CD4-positive, alpha-beta T cell treated with Interferon alpha-2 for 1 hour (primary cell): ENCODE measurements around the gene FBXW11.
"Not testable (repeated sequence)": the region's sequence is repeated elsewhere in the genome, so short reads cannot be mapped to it uniquely, and the experiment has no call there.

Experiments used
- DNase-seq, 2 donors: peaks; one replicate each; pipeline ENCODE4 v3.0.0-alpha.2; 2020 to 2022

The FBXW11 gene

DNA sequence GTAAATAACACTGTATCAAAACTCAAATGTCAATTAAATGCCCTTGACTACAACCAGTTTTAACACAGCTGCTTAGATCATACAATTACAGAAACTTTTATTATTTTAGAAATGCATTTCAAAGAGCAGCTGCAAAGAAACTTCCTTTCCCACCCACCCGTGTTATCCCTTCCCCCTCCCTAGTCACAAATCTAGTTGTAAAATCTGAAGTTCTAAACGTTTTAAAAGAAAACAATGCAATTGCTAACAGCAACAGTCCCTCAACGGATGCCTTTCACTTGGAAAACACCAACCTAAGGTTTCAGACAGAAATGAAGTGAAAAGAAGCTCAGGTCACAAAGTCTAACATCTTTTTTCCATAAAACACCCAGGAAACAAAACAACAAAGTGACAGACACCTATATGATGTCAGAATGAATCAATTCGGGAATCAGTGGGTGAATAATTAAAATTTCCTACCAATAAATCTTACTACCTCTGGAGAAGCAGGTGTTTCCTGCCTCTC is 100.3 kb downstream of the FBXW11 start:
- no peak for DNase-seq

DNA sequence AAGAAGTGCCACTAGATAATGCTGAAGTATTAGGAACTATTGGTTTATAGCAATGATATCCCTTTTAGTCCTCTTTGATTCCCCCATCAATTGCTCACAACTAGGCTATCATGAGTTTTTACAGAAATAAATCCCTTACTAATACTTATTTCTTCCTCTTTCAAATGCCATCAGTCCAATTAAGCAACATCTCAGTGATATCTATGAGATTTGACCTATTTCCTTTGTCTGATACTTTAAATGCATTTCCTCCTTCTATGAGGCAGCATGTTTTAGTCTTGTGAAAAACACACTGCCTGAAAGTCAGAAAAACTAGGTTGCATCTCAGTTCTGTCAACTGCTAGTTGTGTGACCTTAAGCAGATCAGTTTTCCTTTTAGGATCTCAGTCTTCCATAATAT is 101.6 kb downstream of the FBXW11 start:
- DNase-seq = no peak

DNA sequence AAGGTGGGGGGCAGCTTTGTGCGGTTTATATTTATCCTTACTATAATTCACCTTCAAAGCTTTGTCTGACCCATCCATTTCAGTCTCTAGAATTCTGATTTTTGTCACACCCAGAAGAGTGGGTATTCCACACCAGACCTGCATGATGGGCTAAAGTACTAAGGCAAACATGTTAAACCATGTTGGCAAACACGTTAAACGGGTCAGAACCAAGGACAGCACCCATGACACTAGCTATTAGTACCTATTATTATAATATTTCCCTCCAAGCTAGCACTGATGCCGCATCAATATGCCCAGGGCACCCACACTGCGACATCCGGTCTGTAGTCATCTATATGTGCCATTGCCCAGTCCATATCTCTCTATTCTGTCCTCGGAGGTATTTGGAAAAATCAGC is 104.7 kb downstream of the FBXW11 start:
- DNase-seq = no peak

DNA sequence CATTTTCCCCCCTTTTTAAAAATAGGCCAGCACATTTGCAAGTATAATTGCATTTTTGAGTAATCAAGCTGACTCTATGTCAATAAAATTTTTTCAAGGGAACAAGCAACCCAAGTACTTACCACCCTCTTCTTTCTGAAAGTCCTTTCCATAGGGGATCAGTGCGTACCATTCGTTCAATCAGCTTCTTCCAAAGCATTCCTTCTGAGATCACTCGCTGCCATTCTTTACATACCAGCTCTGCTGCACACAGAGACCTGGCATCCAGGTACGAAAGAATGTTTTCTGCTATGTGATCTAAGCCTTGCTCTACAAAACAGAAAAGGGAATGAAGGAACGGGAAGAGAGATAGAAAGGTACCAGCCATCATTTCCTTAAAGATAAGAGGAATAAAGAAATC is 106.6 kb downstream of the FBXW11 start:
- DNase-seq = no peak

DNA sequence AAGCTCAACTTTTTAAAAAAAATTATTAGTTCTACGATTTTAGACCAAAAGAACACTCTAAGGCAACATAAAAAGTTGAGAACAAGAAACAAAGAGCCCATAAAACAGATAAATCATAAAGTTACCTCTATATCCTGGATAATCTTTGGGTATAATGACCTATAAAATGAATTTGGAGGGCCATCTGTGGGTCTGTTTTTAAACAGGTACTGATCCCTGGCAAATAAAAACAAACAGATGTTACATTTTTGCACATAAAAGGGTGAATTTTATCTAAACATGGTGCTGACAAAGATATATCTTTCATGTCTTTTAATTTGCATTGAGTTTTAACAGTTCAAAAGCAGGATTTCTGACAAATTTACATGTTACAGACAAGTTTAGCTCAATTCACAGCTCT is 107.6 kb downstream of the FBXW11 start:
- no peak for DNase-seq

DNA sequence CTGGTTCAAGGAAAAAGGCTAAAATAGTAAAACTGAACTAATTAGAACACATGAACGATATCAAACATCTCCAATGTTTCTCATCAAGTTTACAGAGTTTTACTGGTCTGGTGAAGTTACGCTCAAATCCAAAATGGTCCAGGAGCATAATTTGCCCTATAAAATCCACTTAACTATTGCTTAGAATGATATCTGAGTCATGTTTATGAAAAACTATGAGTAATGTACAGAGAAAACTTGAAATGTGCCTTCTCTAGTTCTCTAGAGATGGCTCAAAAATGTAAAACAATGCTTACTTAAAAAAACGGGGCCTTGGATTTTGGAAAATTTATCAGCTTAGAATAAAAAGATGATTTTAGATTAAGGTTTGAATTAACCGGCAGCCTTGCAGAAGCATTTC is 108.1 kb downstream of the FBXW11 start:
- no peak for DNase-seq

DNA sequence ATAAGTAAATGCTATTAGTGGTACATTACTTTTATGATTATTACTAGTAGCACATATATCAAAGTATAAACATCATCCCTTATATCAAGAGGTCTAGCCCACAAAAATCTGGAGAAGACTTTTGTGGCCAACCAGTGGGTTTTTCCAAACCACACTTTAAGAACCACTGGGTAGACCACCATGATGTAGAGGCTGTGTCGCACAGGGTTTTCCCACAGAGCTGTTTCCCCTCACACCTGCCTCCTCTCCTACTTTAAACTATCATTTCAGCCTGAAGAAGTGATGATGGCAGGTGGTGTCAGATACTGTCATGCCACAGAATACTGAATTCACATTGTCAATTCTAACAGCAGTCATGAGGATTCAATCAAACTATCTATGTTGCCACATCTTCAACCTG is 109.2 kb downstream of the FBXW11 start:
- no peak for DNase-seq

DNA sequence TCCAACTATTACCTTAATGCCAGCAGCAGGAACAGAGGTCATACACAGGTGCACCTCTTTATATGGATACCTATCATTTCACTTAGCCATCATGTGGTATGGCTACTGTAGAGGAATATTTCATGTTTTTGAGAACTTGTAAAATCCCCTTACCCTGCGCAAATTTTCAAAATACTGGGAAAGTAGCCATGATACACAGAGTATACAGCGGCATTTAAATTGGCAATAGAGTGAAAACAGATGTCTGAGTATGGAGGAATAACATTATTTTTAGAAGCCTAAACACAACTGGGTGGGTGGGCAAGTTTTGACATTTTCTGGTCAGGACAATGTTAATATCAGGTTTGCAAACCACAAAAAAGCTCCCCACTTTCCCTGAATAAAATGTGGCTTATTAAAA is 111.4 kb downstream of the FBXW11 start:
- DNase-seq = no peak

DNA sequence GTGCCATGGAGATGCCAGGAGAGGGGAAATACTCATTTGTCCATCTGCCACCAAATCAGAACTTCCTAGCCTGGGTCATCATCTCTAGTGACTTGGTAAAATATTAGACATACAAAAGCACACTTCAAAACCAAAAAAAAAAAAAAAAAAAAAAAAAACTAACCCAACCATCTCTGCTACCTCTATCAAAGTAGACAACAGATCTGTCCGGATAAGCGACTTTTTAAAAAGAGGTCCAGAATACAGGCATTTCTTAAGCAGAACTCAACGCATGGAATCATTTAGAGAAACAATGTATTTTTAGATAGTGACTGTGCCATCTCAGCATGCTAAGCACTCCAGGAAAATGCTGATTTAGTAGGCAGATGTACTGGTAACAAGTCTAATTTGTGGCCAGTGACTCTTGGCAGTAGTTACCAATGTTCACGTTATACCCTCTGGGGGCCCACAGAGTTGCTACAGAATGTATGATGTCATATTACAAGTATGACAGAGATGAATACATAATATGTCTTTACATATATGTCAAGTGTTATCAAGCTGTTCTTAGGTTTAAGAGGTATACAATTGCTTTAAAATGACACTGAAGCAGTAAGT is 113.0 kb downstream of the FBXW11 start:
- DNase-seq = no peak

DNA sequence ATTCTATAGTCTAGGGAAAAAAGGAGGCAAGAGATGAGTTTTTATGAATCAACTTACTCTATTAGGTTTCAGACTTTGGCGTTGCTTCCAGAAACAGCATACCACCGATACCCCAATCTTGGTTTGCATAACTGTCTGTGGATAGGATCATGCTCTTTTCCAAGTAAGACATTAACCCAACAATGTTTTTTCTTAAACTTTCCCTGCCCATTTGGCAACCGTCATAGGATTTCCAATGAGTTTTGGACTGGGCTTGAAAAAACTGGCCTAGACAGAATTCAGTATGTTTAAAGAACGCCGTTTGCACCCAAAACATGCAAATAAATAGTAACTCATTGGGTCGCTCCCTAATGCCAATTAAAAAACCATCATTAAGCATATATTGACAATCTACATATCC is 114.8 kb downstream of the FBXW11 start:
- no peak for DNase-seq

DNA sequence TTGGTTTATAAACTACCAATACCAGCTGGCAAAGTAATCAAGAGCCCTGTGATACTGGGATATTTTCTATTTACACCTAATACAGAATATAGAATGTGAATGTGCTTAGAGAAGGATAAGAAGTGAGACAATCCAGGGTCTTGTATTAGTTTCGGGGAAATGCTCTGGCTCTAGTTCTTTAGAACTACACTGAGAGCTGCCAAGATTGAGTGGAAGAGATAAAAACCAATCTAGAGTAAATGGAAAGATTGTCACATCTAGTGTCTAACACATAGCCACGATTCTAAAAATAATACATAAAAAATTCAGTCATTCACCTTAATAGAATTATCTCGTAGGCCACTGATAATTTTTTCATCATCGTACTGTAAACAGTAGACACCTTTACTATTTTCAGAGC is 115.3 kb downstream of the FBXW11 start:
- no peak for DNase-seq

DNA sequence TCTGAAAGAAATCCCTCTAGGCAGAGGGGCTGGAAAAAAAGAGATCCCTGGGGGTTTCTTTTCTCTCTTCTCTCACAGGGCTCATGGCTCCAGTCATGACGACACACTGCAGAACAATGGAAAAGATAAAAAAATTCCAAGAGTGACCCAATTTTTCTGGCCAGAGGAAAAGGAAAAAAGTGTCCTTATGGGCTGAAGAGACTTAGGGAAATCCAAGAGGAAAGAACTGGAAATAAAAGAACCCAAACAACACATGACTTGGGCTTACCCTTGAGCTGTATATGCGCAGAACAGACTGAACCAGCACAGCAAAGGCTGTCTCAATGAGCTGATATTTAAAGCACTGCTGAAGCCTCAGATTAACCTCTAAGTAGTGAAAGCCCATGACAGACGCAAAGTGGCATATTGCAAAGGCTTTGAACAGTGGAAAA is 118.4 kb downstream of the FBXW11 start:
- no peak for DNase-seq

DNA sequence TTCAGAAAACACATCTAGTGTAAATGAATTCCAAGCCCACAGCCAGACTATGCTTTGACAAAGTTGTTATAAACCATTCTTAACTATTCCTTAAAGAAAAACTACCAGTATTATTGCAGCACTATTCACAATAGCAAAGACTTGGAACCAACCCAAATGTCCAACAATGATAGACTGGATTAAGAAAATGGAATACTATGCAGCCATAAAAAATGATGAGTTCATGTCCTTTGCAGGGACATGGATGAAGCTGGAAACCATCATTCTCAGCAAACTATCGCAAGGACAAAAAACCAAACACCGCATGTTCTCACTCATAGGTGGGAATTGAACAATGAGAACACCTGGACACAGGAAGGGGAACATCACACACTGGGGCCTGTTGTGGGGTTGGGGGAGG is 120.4 kb downstream of the FBXW11 start:
- not testable (repeated sequence) for DNase-seq

DNA sequence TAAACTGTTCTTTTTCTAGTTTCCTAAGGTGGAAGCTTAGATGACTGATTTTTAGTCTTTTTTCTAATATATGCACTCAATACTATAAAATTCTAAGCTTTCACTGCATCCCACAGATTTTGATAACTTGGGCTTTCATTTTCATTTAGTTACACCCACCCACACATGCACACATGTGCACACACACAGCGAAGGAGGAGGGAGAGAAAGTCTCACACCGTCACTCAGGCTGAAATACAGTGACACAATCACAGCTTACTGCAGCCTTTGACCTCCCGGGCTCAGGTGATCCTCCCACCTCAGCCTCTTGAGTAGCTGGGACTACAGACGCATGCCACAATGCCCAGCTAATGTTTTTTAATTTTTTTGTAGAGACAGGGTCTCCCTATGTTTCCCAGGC is 124.3 kb downstream of the FBXW11 start:
- no peak for DNase-seq

DNA sequence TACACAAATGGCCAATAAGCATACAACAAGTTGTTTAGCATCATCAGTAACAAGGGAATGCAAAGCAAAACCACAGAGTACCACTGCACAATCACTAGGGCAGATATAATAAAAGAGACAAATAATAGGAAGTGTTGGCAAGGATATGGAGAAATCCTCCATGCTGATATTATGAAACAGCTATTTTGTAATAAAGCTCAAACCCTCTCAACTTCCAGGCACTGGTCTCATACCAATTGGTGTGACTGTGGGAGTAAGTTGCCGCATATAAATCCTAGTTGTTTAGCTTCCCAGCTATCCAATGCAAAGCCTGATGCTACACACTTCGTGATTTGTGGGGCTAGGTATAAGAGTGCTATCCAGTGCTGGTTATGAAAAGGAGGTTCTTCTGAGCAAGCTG is 132.2 kb downstream of the FBXW11 start:
- DNase-seq = no peak

DNA sequence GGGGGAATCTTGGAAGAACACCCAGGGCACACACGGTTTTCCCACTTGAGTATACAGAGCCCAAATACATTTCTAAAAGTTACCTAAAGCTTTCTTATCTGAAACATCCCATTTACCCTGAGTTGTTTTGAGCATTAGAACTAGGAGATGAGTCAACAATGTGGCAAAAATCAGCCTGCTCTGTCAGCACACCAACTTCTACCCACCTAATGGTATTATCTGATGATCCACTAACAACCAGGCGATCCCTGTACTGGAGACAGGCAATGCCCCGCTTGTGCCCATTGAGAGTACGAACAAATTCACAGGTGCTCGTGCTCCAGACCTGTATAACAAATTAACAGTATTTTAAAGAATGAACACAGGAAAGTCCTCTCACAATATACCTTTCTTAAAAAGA is 133.8 kb downstream of the FBXW11 start:
- DNase-seq = no peak

DNA sequence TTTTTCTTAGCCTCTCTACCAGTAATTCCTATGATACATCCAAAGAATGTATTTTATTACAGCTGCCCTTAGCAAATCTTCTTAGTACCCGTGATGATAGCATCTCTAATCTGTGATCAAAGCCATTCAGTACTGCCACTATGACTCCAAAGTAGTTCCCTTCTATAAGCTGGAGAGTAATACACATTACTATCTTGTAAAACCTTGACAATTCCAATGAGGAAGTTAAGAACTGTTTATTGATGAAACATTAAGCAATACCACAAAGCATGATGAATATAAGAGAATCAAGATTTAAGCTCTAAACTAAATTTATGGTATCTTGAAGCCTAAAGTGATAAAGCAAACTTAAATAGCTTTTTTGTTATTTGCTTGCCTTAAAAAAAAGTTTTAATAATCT is 134.7 kb downstream of the FBXW11 start:
- DNase-seq = no peak

DNA sequence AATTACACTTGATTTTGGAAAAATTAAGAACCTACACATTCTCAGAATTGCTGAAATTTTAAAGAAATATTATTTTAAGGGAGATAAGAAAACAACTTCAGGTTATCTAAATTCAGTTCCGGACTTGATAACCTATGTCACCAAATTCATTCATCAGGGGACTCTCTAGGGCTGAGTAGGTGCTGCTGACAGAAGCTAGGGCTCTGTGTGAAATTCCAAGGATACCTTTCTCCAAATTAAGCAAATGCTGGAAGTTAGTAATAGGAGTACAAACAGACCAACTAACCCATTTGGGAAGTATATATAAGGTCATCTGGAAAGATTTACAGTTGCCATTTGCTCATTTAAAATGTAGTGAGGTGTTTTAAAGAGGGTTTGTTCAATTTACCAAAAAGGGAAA is 136.5 kb downstream of the FBXW11 start:
- no peak for DNase-seq

DNA sequence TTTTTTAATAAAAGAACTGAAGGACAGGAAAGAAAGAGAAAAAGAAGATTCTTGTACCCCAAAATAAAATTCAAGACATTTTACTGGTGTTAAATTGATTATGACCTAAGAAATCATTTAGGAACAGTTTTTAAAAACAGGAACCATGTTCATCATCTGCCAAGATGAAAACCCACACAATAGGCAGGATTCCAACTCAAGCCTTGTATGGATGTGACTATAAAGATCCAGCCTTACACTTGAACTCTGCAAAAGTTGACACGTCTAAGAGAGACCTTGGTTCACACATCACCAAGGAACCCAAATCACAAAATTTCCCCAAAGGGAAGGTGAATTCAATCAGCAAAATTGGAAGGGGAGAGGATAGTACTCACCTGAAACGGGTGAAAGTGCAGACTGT is 138.2 kb downstream of the FBXW11 start:
- no peak for DNase-seq

DNA sequence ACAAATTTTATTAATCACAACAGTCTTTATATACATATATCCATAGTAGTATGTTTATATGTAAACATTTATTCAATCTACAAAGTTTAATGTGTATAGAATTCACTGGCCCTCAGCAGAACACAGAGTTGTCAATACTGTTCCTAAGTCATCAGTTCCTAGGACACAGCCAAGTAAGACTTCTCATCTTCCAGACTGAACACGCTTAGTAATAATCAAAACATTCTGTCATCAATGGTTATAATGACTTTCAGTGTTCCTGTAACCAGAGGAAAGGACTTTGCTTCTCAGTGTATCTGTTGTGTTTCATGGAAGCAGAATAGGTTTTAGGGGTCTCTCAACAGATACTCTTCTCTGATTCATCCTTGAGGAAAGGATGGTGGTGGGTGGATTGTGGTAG is 138.7 kb downstream of the FBXW11 start:
- no peak for DNase-seq

DNA sequence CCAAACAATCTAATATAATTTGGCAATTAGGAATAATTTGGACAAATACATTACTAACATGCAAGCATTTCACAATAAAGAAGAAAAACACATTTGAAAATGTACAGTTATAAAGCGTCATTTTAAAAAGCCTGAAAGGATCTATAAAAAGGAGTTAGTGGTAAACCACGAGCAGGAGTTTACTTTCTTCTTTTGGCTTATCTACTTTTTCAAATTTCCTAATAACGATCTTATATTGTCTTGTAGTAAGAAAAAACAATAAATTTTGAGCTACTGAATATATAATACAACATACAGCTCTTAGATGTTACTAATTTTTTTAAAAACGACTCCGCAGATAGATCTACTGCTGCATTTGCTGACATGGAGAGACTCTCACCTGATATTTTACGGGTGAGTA is 141.0 kb downstream of the FBXW11 start:
- DNase-seq = no peak

DNA sequence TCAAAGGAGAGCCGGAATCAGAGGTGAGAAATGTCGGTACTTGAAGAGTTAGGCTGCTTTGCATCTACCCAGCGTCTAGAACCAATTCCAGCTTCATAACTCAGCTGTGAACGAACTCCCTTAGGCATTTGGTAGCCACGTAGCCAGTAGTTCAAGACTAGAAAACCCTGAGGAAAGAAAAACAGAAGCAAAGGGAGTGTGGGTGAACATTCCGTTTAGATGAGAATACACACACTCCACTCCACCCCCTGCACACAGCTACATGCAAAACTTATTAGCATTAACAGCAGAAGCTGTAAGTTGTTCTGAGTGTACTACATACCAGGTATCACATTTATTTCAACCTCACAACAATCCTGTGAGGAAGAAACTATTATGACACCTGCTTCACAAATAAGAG is 142.5 kb downstream of the FBXW11 start:
- DNase-seq = no peak

DNA sequence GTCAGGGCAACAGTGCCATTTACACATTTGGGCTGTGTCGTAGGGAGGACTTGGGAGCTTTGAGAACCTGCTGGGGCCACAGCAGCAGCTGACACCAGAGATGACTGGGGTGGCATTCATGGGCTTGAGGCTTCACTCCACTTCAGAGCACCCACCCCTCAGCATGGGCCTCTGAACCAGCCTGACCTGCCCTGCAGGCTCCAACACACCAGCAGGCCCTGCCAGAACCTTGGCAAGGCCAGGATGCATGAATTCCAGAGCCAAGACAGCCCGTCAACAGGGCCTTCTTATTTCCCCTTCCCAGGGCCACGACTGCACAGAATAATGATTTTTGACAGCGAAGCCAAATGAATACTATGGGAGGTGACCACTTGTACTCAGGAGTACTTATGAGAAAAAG is 143.8 kb downstream of the FBXW11 start:
- no peak for DNase-seq

DNA sequence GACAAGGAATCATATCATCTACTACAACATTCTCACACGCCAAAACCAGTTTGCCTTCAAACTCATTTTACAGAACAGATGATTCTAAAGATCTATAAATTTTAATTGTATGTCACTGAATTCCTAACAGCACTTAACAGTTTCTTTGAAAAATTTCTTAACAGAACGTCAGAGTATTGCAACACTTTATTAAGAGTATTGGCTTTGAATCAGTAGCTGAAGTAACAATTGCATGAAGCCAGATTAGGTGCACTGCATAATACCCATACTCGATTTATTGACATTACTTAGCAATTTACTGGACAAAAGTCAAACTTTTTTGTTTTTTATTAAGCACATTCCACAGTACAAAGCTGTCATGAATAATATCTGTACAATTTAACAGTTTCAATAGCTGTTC is 145.1 kb downstream of the FBXW11 start:
- no peak for DNase-seq

DNA sequence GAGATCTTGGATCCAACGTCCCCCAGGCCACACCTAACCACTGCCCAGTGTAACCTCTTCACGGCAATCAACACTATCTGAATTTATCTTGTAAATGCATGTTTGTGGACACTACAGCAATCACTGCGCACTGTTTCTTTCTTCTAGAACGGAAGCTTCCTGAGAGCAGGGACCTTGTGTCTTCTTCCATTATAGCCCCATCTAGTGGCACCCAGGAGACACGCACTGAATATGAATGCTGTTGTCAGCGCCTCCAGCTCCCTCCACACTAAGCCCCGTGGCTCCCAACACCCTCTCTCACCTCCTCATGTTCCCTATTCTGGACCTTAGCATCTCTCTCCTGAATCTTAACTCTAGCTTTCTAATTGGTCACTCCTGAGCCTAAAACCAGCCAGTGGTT is 148.1 kb downstream of the FBXW11 start:
- no peak for DNase-seq

DNA sequence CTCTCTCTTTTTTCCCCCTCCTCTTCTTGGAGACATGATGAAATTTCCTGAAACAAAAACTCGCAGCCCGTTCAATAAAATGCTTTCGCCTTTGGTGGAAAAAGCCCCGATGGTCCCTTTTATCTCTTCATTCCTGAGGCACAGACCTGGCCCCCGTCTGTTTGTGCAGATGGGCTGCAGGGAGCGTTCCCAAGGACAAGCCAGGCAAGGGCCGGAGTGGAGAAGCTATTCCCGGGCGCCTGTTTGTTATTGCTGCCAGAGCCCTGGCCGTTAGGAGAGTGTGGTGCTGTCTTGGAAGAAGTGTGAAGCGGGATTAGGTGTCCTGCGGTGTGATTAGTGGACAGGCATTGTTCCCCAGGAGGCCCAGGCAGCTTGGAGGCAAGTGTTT is 149.0 kb downstream of the FBXW11 start:
- DNase-seq = no peak
